Smooth muscle cell (in vitro differentiated cells): ENCODE results near the gene RBM38. TPM values are rescaled to one million over a fixed set of nuclear protein-coding genes. Genes with fewer than 3 reads are reported as not detected.

Experiments
- DNase-seq: peaks from one replicate; lab custom pipeline; 2025; ENCODE audit not compliant: unreplicated experiment; lab: John Stamatoyannopoulos, UW
- H2AFZ ChIP-seq: fragments of 200-600 bp; sonication (generic); 2 replicates; pipeline ENCODE4 v1.6.0; 2016; ENCODE audit warnings: antibody characterized with exemption, low read depth, mild to moderate bottlenecking
- H3F3A ChIP-seq: fragments of 200-600 bp; sonication (generic); 2 replicates; pipeline ENCODE4 v1.6.0; 2017; ENCODE audit warnings: antibody characterized with exemption, low read depth
- H3K27ac ChIP-seq: fragments of 200-600 bp; sonication (generic); 2 replicates; pipeline ENCODE4 v1.5.1; 2016; ENCODE audit warnings: low read depth, mild to moderate bottlenecking
- H3K27me3 ChIP-seq: fragments of 200-600 bp; sonication (generic); 2 replicates; pipeline ENCODE4 v1.6.1; 2016; ENCODE audit warnings: low read depth, mild to moderate bottlenecking
- H3K36me3 ChIP-seq: fragments of 200-600 bp; sonication (generic); 2 replicates; pipeline ENCODE4 v1.5.1; 2016; ENCODE audit warnings: low read depth
- H3K4me1 ChIP-seq: fragments of 200-600 bp; sonication (generic); 2 replicates; pipeline ENCODE4 v1.5.1; 2016; ENCODE audit warnings: low read depth
- H3K4me2 ChIP-seq: fragments of 200-600 bp; sonication (generic); 2 replicates; pipeline ENCODE4 v1.6.0; 2016; ENCODE audit warnings: mild to moderate bottlenecking
- H3K4me3 ChIP-seq: fragments of 200-600 bp; sonication (generic); 2 replicates; pipeline ENCODE4 v1.5.1; 2016; ENCODE audit warnings: mild to moderate bottlenecking
- H3K79me2 ChIP-seq: fragments of 200-600 bp; sonication (generic); 2 replicates; pipeline ENCODE4 v1.6.0; 2016; ENCODE audit warnings: low read depth, mild to moderate bottlenecking
- H3K9ac ChIP-seq: fragments of 200-600 bp; sonication (generic); 2 replicates; pipeline ENCODE4 v1.6.0; 2016; ENCODE audit warnings: low read depth
- H3K9me3 ChIP-seq: fragments of 200-600 bp; sonication (generic); replicated peaks from 2 replicates; pipeline ENCODE4 v1.5.1; 2016; ENCODE audit warnings: low read depth
- H4K20me1 ChIP-seq: fragments of 200-600 bp; sonication (generic); 2 replicates; pipeline ENCODE4 v1.6.0; 2016; ENCODE audit warnings: low read depth
- WGBS: methylation state at CpG from one replicate; pipeline ENCODE4 v1.1.7; 2016; ENCODE audit warnings: low lambda C conversion rate; 5-methylcytosine and 5-hydroxymethylcytosine counted together
- polyA plus RNA-seq: library from polyadenylated mRNA; unstranded; fragments of >200 nt; fragmentation: Nextera tagmentation; extraction: Ambion mirVana; gene quantifications from 2 replicates; pipeline ENCODE4 v1.2.1, GENCODE V29; 2016
- total RNA-seq: library from RNA; depleted of rRNA; stranded (reverse); fragments of >200 nt; gene quantifications from 2 replicates; pipeline ENCODE4 v1.2.3, GENCODE V29; 2014
- TF ChIP-seq, protein P1 (sequence below): fragments of 200-600 bp; sonication (generic); IDR thresholded peaks from 2 replicates; pipeline ENCODE4 v1.5.1; 2017; ENCODE audit warnings: borderline replicate concordance, mild to moderate bottlenecking, antibody characterized with exemption; ENCODE audit not compliant: insufficient read depth, poor library complexity, severe bottlenecking

Gene RBM38
- total and polyA plus RNA-seq, 2 experiments from 2014 or later, result 12.0 to 12.7 TPM

DNA sequence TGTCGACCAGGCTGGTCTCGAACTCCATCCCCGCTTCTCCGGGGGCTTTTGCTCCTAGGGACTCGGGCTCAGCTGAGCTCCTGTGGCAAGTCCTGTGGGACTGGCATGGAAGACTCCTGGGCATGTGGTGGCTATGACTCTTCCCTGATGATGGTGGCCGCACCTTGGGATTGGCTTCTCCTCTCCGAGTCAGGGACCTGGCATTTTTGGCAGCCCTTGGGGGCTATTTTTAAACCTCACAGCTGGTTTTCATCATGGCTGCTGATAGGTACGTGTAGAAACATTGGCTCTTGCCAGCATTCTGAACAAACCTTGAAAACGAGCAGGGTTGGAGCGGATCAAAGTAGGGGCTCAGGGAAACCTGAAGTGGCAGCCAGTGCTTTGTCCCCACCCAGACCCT, 54.1 kb downstream of the RBM38 start:
- peaks cover 12% of the 10 kb centered on the region for H3K4me1 ChIP-seq
- H2AFZ ChIP-seq, result no peak overlapping the region
- no peak for DNase-seq
- TF ChIP-seq, protein P1, sequence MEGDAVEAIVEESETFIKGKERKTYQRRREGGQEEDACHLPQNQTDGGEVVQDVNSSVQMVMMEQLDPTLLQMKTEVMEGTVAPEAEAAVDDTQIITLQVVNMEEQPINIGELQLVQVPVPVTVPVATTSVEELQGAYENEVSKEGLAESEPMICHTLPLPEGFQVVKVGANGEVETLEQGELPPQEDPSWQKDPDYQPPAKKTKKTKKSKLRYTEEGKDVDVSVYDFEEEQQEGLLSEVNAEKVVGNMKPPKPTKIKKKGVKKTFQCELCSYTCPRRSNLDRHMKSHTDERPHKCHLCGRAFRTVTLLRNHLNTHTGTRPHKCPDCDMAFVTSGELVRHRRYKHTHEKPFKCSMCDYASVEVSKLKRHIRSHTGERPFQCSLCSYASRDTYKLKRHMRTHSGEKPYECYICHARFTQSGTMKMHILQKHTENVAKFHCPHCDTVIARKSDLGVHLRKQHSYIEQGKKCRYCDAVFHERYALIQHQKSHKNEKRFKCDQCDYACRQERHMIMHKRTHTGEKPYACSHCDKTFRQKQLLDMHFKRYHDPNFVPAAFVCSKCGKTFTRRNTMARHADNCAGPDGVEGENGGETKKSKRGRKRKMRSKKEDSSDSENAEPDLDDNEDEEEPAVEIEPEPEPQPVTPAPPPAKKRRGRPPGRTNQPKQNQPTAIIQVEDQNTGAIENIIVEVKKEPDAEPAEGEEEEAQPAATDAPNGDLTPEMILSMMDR, result no peak
- H3K27ac ChIP-seq, result no peak overlapping the region
- H3K9me3 ChIP-seq, result no peaks in the 10 kb centered on the region
- 83% methylated on average over 10 of the region's 10 CpGs for WGBS
- no peak overlapping the region for H3K4me3 ChIP-seq
- H3K27me3 ChIP-seq, result no peaks in the 10 kb centered on the region
- H3K9ac ChIP-seq, result no peak overlapping the region
- no peaks in the 10 kb centered on the region for H3F3A ChIP-seq
- H3K4me2 ChIP-seq, result no peak overlapping the region
- no peaks in the 10 kb centered on the region for H3K79me2 ChIP-seq
- H4K20me1 ChIP-seq, result no peaks in the 10 kb centered on the region
- H3K36me3 ChIP-seq, result no peaks in the 10 kb centered on the region

- H3K36me3 ChIP-seq, result no peaks in the 10 kb centered on the region
- H3K27me3 ChIP-seq, result no peaks in the 10 kb centered on the region
- no peak overlapping the region for H3K4me2 ChIP-seq
- H3K4me3 ChIP-seq, result no peak overlapping the region
- no peaks in the 10 kb centered on the region for H3K79me2 ChIP-seq
- no peak overlapping the region for H2AFZ ChIP-seq
- H3K27ac ChIP-seq, result no peak overlapping the region
- H3K9me3 ChIP-seq, result no peaks in the 10 kb centered on the region
- no peaks in the 10 kb centered on the region for H3F3A ChIP-seq
- WGBS, result 97% methylated on average over 3 of the region's 3 CpGs
- peaks cover 8% of the 10 kb centered on the region for H3K4me1 ChIP-seq
- no peaks in the 10 kb centered on the region for H4K20me1 ChIP-seq
- DNase-seq, result no peak
- TF ChIP-seq, protein P1, result no peak
- no peak overlapping the region for H3K9ac ChIP-seq
These were observed 54.6 kb downstream of the RBM38 start for GRCh38 chr20:57445774-57446173.

DNA sequence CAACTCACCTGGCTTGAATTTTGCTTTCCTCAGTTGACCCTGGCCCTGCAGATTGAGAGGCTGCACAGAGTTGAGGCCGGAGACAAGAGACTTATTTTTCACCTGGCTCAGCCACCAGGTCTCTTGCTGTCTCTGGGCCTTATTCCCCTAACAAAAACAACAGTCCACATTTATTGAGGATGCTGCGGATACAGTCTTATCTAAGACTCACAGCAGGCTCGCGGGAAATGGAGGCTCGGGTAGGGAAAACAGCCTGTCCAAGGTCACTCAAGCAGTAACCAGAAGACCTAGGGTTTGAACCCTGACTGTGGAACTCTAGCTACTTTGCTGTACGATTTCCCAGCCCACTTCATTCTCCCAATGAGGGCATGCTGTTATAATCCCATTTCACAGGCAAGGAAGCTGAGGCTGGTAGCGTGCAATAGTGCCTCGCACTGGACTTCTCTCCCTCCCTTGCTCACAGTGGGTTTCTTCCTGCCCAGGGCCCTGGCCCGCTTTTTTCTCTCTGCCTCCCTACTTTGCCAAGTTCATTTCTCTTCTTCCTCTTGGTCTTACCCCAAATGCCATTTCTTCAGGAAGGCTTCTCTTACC, 57.7 kb downstream of the RBM38 start:
- no peak overlapping the region for H3K4me3 ChIP-seq

More for the DNA sequence above, 57.7 kb downstream of the RBM38 start:
- no peaks in the 10 kb centered on the region for H3F3A ChIP-seq
- H3K27ac ChIP-seq, result no peak overlapping the region
- DNase-seq, result no peak
- H3K36me3 ChIP-seq, result no peaks in the 10 kb centered on the region
- no peaks in the 10 kb centered on the region for H3K79me2 ChIP-seq
- H3K9ac ChIP-seq, result no peak overlapping the region
- H3K9me3 ChIP-seq, result no peaks in the 10 kb centered on the region
- TF ChIP-seq, protein P1, result no peak
- 78% methylated on average over 9 of the region's 9 CpGs for WGBS
- H3K4me2 ChIP-seq, result no peak overlapping the region
- H4K20me1 ChIP-seq, result no peaks in the 10 kb centered on the region
- H2AFZ ChIP-seq, result no peak overlapping the region
- no peaks in the 10 kb centered on the region for H3K27me3 ChIP-seq
- H3K4me1 ChIP-seq, result no peaks in the 10 kb centered on the region
